Left ventricle myocardium superior (tissue), 1 donor: ENCODE measurements around the gene SYT4. TPM values are rescaled to one million over a fixed set of nuclear protein-coding genes. Genes with fewer than 3 reads are reported as not detected.

ENCODE experiments used
- ATAC-seq: fragments of 200-7000 bp; cut with Tn5 transposase; one replicate; pipeline ENCODE4 v1.9.1; 2020; ENCODE audit warnings: mild to moderate bottlenecking, moderate library complexity
- DNase-seq: peaks from one replicate; pipeline ENCODE4 v3.0.0-alpha.2; 2020
- intact Hi-C: fragments of 100-400 bp; cut with micrococcal nuclease; formaldehyde crosslinking; loops from one replicate; pipeline ENCODE4 v1.11.0; 2022
- total RNA-seq: library from RNA; stranded (reverse); fragmentation: NEBNext Ultra II Directional; extraction: Animal tissue kit (Norgen Biotek cat#: 25700); gene quantifications from one replicate; pipeline ENCODE4 v1.2.1, GENCODE V29; 2021
- donor health status: DM: no; HTN: yes; CAD: no; lungs with severe emphysema.

Gene SYT4
- total RNA-seq, 1 donor from 2014 or later, result 1.9 TPM

DNA sequence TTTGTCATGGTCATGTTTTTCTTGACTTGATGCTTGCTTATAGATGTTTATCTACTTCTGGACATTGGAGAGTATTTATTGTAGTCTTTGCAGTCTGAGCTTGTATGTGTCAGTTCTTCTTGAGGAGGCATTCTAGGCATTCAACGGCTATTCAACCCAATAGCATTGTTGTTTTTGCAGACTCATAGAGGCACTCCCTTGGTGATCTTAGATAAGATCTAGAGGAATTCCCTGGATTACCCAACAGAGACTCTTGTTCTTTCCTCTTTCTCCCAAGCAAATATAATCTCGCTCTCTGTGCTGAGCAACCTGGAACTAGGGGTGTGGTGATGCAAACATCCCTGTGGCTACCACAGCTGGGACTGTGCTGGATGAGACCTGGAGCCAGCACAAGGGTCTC is 40.4 kb downstream of the SYT4 start:
- no peak for ATAC-seq
- no peak for DNase-seq
- intact Hi-C loops, result no loop called here

DNA sequence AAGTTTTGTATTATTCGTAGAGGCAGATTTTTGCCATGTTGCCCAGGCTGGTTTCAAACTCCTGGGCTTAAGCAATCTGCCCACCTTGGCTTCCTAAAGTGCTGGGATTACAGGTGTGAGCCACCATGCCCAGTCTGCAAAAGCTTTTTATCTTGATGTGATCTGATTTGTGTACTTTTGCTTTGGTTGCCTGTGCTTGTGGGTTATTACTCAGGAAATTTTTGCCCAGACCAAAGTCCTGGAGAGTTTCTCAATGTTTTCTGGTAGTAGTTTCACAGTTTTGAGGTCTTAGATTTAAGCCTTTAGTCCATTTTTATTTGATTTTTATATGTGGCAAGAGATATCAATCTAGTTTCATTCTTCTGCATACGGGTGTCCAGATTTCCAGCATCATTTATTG is 42.4 kb downstream of the SYT4 start:
- intact Hi-C loops, result no loop called here
- DNase-seq (no peak), ATAC-seq (no peak)

- DNase-seq, result no peak
- no peak for ATAC-seq
Observed at GRCh38 chr18:43222501-43222900, 54.8 kb downstream of the SYT4 start.

DNA sequence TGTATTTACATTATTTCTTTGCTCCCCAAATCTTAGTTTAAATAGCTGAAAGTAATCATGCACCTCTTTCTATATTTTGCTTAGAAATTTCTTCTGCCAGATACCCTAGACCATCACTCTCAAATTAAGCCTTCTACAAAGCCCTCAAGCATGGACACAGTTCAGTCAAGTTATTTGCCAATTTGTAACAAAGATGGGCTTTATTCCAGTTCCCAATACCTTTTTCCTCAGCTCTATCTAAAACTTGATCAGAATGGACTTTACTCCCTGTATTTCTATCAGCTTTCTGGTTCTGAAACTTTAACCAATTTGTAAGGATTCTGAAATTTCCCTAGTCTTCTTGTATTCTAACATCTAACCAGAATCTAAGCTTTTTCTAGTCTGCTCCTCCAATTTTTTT is 56.6 kb downstream of the SYT4 start:
- intact Hi-C loops, result no loop called here
- DNase-seq, result no peak
- no peak for ATAC-seq

More at GRCh38 chr18:43222501-43222900, 54.8 kb downstream of the SYT4 start:
- intact Hi-C loops, result no loop called here

Other genes with a start within 250 kb of the SYT4 start
- not detected for gene RIT2, start 161.8 kb downstream of the SYT4 start, total RNA-seq